ENCODE data around the gene UBA6. TPM values are rescaled to one million over a fixed set of nuclear protein-coding genes. Genes with fewer than 3 reads are reported as not detected.

The UBA6 gene
- total and polyA plus RNA-seq, 8 donors: 2.0 to 253 (median 11.7) TPM

- no peak overlapping the region for H3K4me3 ChIP-seq
- no peaks in the 10 kb centered on the region for H3K27me3 ChIP-seq
- peaks cover 0 to 32% (median 20%) of the 10 kb centered on the region in 4 donors for H3K36me3 ChIP-seq
- DNase-seq: no peak
- H3K27ac ChIP-seq: no peak overlapping the region
- no peaks in the 10 kb centered on the region for H3K4me1 ChIP-seq
- intact Hi-C loops (cut with DNase I; ENCODE audit: low total_unique reads): no loop called here
- peaks cover 0 to 2% (median under 1%) of the 10 kb centered on the region in 4 donors for H3K9me3 ChIP-seq
- 90 to 95% (median 91%) methylated on average over 9 of the region's 9 CpGs for WGBS, 5 donors
- no peak for TF ChIP-seq CTCF (IDR thresholded peaks at IDR 0.05)
- TF ChIP-seq EP300 (IDR thresholded peaks at IDR 0.05): no peak
- TF ChIP-seq POLR2AphosphoS5 (IDR thresholded peaks at IDR 0.05): no peak
Observed at GRCh38 chr4:67721770-67722597, 21.0 kb upstream of the UBA6 start.

GRCh38 chr4:67721315-67721769 lies 20.4 kb upstream of the UBA6 start:
- DNase-seq: no peak
- intact Hi-C loops (cut with DNase I; ENCODE audit: low total_unique reads): no loop called here
- peaks cover 0 to 37% (median 26%) of the 10 kb centered on the region in 4 donors for H3K36me3 ChIP-seq
- no peaks in the 10 kb centered on the region for H3K4me1 ChIP-seq
- no peaks in the 10 kb centered on the region for H3K9me3 ChIP-seq
- no peaks in the 10 kb centered on the region for H3K27me3 ChIP-seq
- WGBS, 5 donors: 97 to 99% (median 98%) methylated on average over 3 of the region's 3 CpGs
- TF ChIP-seq EP300 (IDR thresholded peaks at IDR 0.05) (no peak), POLR2A (IDR thresholded peaks at IDR 0.05) (no peak), POLR2AphosphoS5 (IDR thresholded peaks at IDR 0.05) (no peak), CTCF (IDR thresholded peaks at IDR 0.05) (no peak)
- no peak overlapping the region for H3K27ac ChIP-seq
- H3K4me3 ChIP-seq: no peak overlapping the region

- WGBS, 5 donors: 83 to 96% (median 93%) methylated on average over 3 of the region's 3 CpGs
- Histone ChIP-seq H3K4me1 (no peaks in the 10 kb centered on the region), H3K9me3 (no peaks in the 10 kb centered on the region), H3K27me3 (no peaks in the 10 kb centered on the region), H3K36me3 (peaks cover 0 to 39% (median 28%) of the 10 kb centered on the region in 4 donors), H3K27ac (no peak overlapping the region), H3K4me3 (no peak overlapping the region)
- intact Hi-C loops (cut with DNase I; ENCODE audit: low total_unique reads): no loop called here
- no peak for DNase-seq
- no peak for TF ChIP-seq POLR2A (IDR thresholded peaks at IDR 0.05)
- no peak for TF ChIP-seq POLR2AphosphoS5 (IDR thresholded peaks at IDR 0.05)
- TF ChIP-seq CTCF (IDR thresholded peaks at IDR 0.05): no peak
- no peak for TF ChIP-seq EP300 (IDR thresholded peaks at IDR 0.05)
Observed at GRCh38 chr4:67719953-67720617, 19.1 kb upstream of the UBA6 start.

- TF ChIP-seq CTCF (IDR thresholded peaks at IDR 0.05): no peak
- TF ChIP-seq EP300 (IDR thresholded peaks at IDR 0.05): no peak
- TF ChIP-seq POLR2A (IDR thresholded peaks at IDR 0.05): no peak
- no peak for TF ChIP-seq POLR2AphosphoS5 (IDR thresholded peaks at IDR 0.05)
- no peaks in the 10 kb centered on the region for H3K27me3 ChIP-seq
- intact Hi-C loops (cut with DNase I; ENCODE audit: low total_unique reads): no loop called here
- H3K4me3 ChIP-seq: no peak overlapping the region
- DNase-seq: no peak
- peaks cover 0 to 39% (median 28%) of the 10 kb centered on the region in 4 donors for H3K36me3 ChIP-seq
- no peaks in the 10 kb centered on the region for H3K4me1 ChIP-seq
- no peak overlapping the region for H3K27ac ChIP-seq
- H3K9me3 ChIP-seq: no peaks in the 10 kb centered on the region
- 92 to 99% (median 96%) methylated on average over 2 of the region's 2 CpGs for whole genome bisulfite sequencing, 5 donors
Observed at GRCh38 chr4:67718848-67719247, 17.9 kb upstream of the UBA6 start.
